MCF 10A (cell line): Measurements from ENCODE around the gene MAML1. TPM values are rescaled to one million over a fixed set of nuclear protein-coding genes. Genes with fewer than 3 reads are reported as not detected.
"Not testable (repeated sequence)": the region's sequence is repeated elsewhere in the genome, so short reads cannot be mapped to it uniquely, and the experiment has no call there.

Experiments used
- BruUV-seq: library from RNA; stranded (reverse); fragments of 400-500 nt; replicated peaks from 2 replicates; lab custom pipeline; 2021; lab: Mats Ljungman, UMichigan
- CTCF ChIA-PET: fragments of 300-600 bp; sonication (Branson Sonifier 250); formaldehyde crosslinking; extraction: SDS; loops from one replicate; lab custom pipeline; 2021; ENCODE audit warnings: antibody characterized with exemption, inconsistent platforms; lab: Yijun Ruan, JAX
- POLR2A ChIA-PET: fragments of 300-600, 350-650 bp; sonication (Branson Sonifier 250); formaldehyde crosslinking; extraction: SDS; loops from one replicate; lab custom pipeline; 2020; ENCODE audit warnings: antibody characterized with exemption, inconsistent platforms; lab: Yijun Ruan, JAX
- DNase-seq: peaks from one replicate; pipeline ENCODE4 v3.0.0-alpha.2; 2018; ENCODE audit not compliant: unreplicated experiment
- H3K27ac Mint-ChIP-seq: one replicate; pipeline ENCODE4 v1.8.0; 2022; ENCODE audit warnings: mild to moderate bottlenecking, low read depth, mixed read lengths; ENCODE audit not compliant: unreplicated experiment
- H3K27me3 Mint-ChIP-seq: one replicate; pipeline ENCODE4 v1.8.0; 2022; ENCODE audit warnings: mixed read lengths; ENCODE audit not compliant: insufficient read depth, unreplicated experiment
- H3K36me3 Mint-ChIP-seq: one replicate; pipeline ENCODE4 v1.8.0; 2022; ENCODE audit warnings: mild to moderate bottlenecking, moderate library complexity, mixed read lengths; ENCODE audit not compliant: insufficient read depth, unreplicated experiment
- H3K4me1 Mint-ChIP-seq: one replicate; pipeline ENCODE4 v1.8.0; 2022; ENCODE audit warnings: mixed read lengths; ENCODE audit not compliant: insufficient read depth, unreplicated experiment
- H3K4me3 Mint-ChIP-seq: one replicate; pipeline ENCODE4 v1.8.0; 2022; ENCODE audit warnings: mild to moderate bottlenecking, moderate library complexity, mixed read lengths; ENCODE audit not compliant: unreplicated experiment
- H3K9me3 Mint-ChIP-seq: one replicate; pipeline ENCODE4 v1.8.0; 2022; ENCODE audit warnings: mixed read lengths; ENCODE audit not compliant: unreplicated experiment
- CTCF ChIP-seq: fragments of 200-600 bp; IDR thresholded peaks from one replicate; pipeline ENCODE4 v1.8.0; 2022; ENCODE audit warnings: antibody characterized with exemption, mild to moderate bottlenecking; ENCODE audit not compliant: unreplicated experiment
- intact Hi-C: fragments of 100-400 bp; cut with micrococcal nuclease; formaldehyde crosslinking; loops from 2 replicates; pipeline ENCODE4 v1.14.1; 2022
- total RNA-seq: library from RNA; stranded (reverse); gene quantifications from 2 replicates; pipeline ENCODE4 v1.2.3, GENCODE V29; 2022

MAML1 gene
- total RNA-seq, 1 experiment from 2014 or later = 38.4 TPM

- CTCF ChIA-PET = interaction anchor here (0.7 to 2.5 kb wide), 2 partner anchors 25 to 75 kb away, joined by 3 to 17 read pairs; no protein-coding TSS in a partner anchor
- Mint-ChIP-seq H3K9me3 (no peaks in the 10 kb centered on the region), H3K36me3 (peaks cover 19% of the 10 kb centered on the region), H3K4me1 (no peaks in the 10 kb centered on the region), H3K4me3 (no peak overlapping the region), H3K27ac (no peak overlapping the region), H3K27me3 (no peaks in the 10 kb centered on the region)
- BruUV-seq = no TSS peak
- TF ChIP-seq CTCF = no peak
- intact Hi-C loops = no loop called here
- POLR2A ChIA-PET = interaction anchor here (0.8 to 1.2 kb wide), 2 partner anchors 25 to 34 kb away, joined by 3 to 4 read pairs; no protein-coding TSS in a partner anchor
- no peak for DNase-seq
These were observed 55.7 kb downstream of the MAML1 start for GRCh38 chr5:179788193-179788854.

GRCh38 chr5:179789278-179789677 lies 56.7 kb downstream of the MAML1 start:
- BruUV-seq, H3K27me3 Mint-ChIP-seq, intact Hi-C loops, H3K4me3 Mint-ChIP-seq, H3K4me1 Mint-ChIP-seq, H3K9me3 Mint-ChIP-seq, H3K27ac Mint-ChIP-seq, DNase-seq: not testable (repeated sequence)
- H3K36me3 Mint-ChIP-seq = peaks cover 16% of the 10 kb centered on the region
- ChIA-PET POLR2A (interaction anchor here (1.2 to 1.3 kb wide), 3 partner anchors 8 to 26 kb away, joined by 3 to 8 read pairs (median 3); no protein-coding TSS in a partner anchor), CTCF (interaction anchor here (0.6 to 2.5 kb wide), 3 partner anchors 26 to 985 kb away, joined by 3 to 17 read pairs (median 5); no protein-coding TSS in a partner anchor)

- Mint-ChIP-seq H3K4me1 (peaks cover 7% of the 10 kb centered on the region), H3K4me3 (no peak overlapping the region), H3K27ac (no peak overlapping the region), H3K36me3 (peaks cover 22% of the 10 kb centered on the region), H3K27me3 (no peaks in the 10 kb centered on the region), H3K9me3 (no peaks in the 10 kb centered on the region)
- no peak for TF ChIP-seq CTCF
- POLR2A ChIA-PET = interaction anchor here (0.5 to 1.8 kb wide), 3 partner anchors 27 to 180 kb away, joined by 3 to 6 read pairs (median 4); no protein-coding TSS in a partner anchor
- no TSS peak for BruUV-seq
- intact Hi-C loops = no loop called here
- no peak for DNase-seq
- CTCF ChIA-PET = interaction anchor here (0.6 to 1.9 kb wide), 5 partner anchors 27 to 51 kb away, joined by 3 to 8 read pairs (median 3); no protein-coding TSS in a partner anchor
These were observed 59.4 kb downstream of the MAML1 start for GRCh38 chr5:179791881-179792611.

- no peak for DNase-seq
- Mint-ChIP-seq H3K9me3 (no peaks in the 10 kb centered on the region), H3K27me3 (no peaks in the 10 kb centered on the region), H3K36me3 (peaks cover 22% of the 10 kb centered on the region), H3K4me1 (peaks cover 8% of the 10 kb centered on the region), H3K4me3 (no peak overlapping the region), H3K27ac (no peak overlapping the region)
- BruUV-seq = no TSS peak
- CTCF ChIA-PET = interaction anchor here (0.6 to 1.9 kb wide), 5 partner anchors 27 to 174 kb away, joined by 3 to 8 read pairs (median 3); no protein-coding TSS in a partner anchor
- intact Hi-C loops = no loop called here
- POLR2A ChIA-PET = interaction anchor here (0.8 to 4.8 kb wide), 5 partner anchors 15 to 60 kb away, joined by 3 to 37 read pairs (median 6); partner anchors contain the start of gene MAML1
- TF ChIP-seq CTCF = no peak
These were observed 60.2 kb downstream of the MAML1 start for GRCh38 chr5:179792612-179793467.
